ENCODE results near the gene CCL26. TPM values are rescaled to one million over a fixed set of nuclear protein-coding genes. Genes with fewer than 3 reads are reported as not detected.

The CCL26 gene
- total and polyA plus RNA-seq, 9 of the 15 experiments (the other 6 are each of a cell fraction or from before 2014, with no cell fraction given): 2.3 to 26.8 (median 8.4) TPM

- Histone ChIP-seq H4K20me1 (replicated peaks; ENCODE audit: control insufficient read depth, insufficient read depth, low read length) (no peaks in the 10 kb centered on the region), H3K4me2 (ENCODE audit: insufficient read depth, low read length) (no peak overlapping the region), H3K4me1 (replicated peaks in 1 of 2; ENCODE audit: control insufficient read depth in 2 of 2, insufficient read depth in 2 of 2, low read length in 2 of 2) (peaks cover 11 to 13% of the 10 kb centered on the region in 2 experiments), H3K27me3 (ENCODE audit: control insufficient read depth in 2 of 2, insufficient read depth in 2 of 2, low read length in 2 of 2) (peaks cover 6 to 7% of the 10 kb centered on the region in 2 experiments), H3K4me3 (no peak overlapping the region), H3K9me1 (ENCODE audit: control insufficient read depth, insufficient read depth, low read length) (peaks cover 4% of the 10 kb centered on the region), H3K9me3 (replicated peaks; ENCODE audit: control insufficient read depth, insufficient read depth, low read depth, low read length) (no peaks in the 10 kb centered on the region), H3K36me3 (ENCODE audit: control insufficient read depth, insufficient read depth, low read length) (no peaks in the 10 kb centered on the region), H2AFZ (ENCODE audit: low read depth, low read length) (no peak overlapping the region), H3K79me2 (ENCODE audit: control insufficient read depth, insufficient read depth, low read length) (no peaks in the 10 kb centered on the region), H3K9ac (ENCODE audit: insufficient read depth in 1 of 2, low read depth in 2 of 2, low read length in 2 of 2) (no peak overlapping the region), H3K27ac (ENCODE audit: extremely low read depth, low read depth, low read length) (no peak overlapping the region)
- ChIA-PET POLR2A (interaction anchor here (0.6 kb wide), 1 partner anchor 18 kb away, joined by 3 read pairs; no protein-coding TSS in a partner anchor), CTCF (ENCODE audit: low intra/inter-chr PET ratio) (no interaction called here)
- BruUV-seq (replicated peaks): no TSS peak
- ATAC-seq (no peak), DNase-seq (ENCODE audit: extremely low read depth in 1 of 4, low spot score in 3 of 4) (no peak), FAIRE-seq (no peak)
- 42% methylated on average over 6 of the region's 6 CpGs for WGBS (ENCODE audit: insufficient coverage, low coverage, missing lambda C conversion rate)
- intact Hi-C loops (cut with micrococcal nuclease): no loop called here
- no peak for TF ChIP-seq RNF2 (IDR thresholded peaks at IDR 0.05)
- TF ChIP-seq ZBTB8A (IDR thresholded peaks at IDR 0.05; ENCODE audit: partially characterized antibody): no peak
- TF ChIP-seq EP400 (IDR thresholded peaks at IDR 0.05): no peak
- no peak for TF ChIP-seq ZKSCAN1 (IDR thresholded peaks at IDR 0.05; ENCODE audit: low read depth, low read length)
- TF ChIP-seq ARID1B (IDR thresholded peaks at IDR 0.05): no peak
- TF ChIP-seq CBFA2T3 (IDR thresholded peaks at IDR 0.05): no peak
- TF ChIP-seq ZFPM2 (CRISPR knock-in tag; IDR thresholded peaks at IDR 0.05): no peak
- TF ChIP-seq MEF2A (IDR thresholded peaks at IDR 0.05; ENCODE audit: control insufficient read depth, low read depth, low read length): no peak
- TF ChIP-seq ZBTB26 (CRISPR knock-in tag; IDR thresholded peaks at IDR 0.05): no peak
- no peak for TF ChIP-seq GABPA (tag; conservative IDR thresholded peaks at IDR 0.05; ENCODE audit: low read depth)
- in situ Hi-C loops (cut with MboI): no loop called here
Measured at GRCh38 chr7:75817116-75817515, 45.1 kb upstream of the CCL26 start.
